Measurements from ENCODE around the gene SLC35D2.
A peak's percentile ranks its signal among the peaks of the same experiment; 100 is the strongest.

SLC35D2 gene

GRCh38 chr9:96408409-96409280 is 25.1 kb upstream of the SLC35D2 start:
- Histone ChIP-seq H3K27me3 (replicated peaks) (no peaks in the 10 kb centered on the region), H3K4me3 (ENCODE audit: low read depth, low read length) (no peak overlapping the region), H3K27ac (no peak overlapping the region), H3K36me3 (replicated peaks) (no peaks in the 10 kb centered on the region)
- no peak for DNase-seq
- TF ChIP-seq CTCF (IDR thresholded peaks at IDR 0.05; ENCODE audit: low read depth, low read length, missing control alignments): no peak
- in situ Hi-C loops (cut with HindIII; ENCODE audit: low pct_ligation_motif_present, low sequenced_read_pairs): no loop called here

- in situ Hi-C loops (cut with HindIII; ENCODE audit: low pct_ligation_motif_present, low sequenced_read_pairs): no loop called here
- H3K27me3 ChIP-seq (replicated peaks): no peaks in the 10 kb centered on the region
- no peak overlapping the region for H3K27ac ChIP-seq
- no peaks in the 10 kb centered on the region for H3K36me3 ChIP-seq (replicated peaks)
- DNase-seq: no peak
- no peak overlapping the region for H3K4me3 ChIP-seq (ENCODE audit: low read depth, low read length)
- TF ChIP-seq CTCF (IDR thresholded peaks at IDR 0.05; ENCODE audit: low read depth, low read length, missing control alignments): no peak
Measured at GRCh38 chr9:96400132-96400910, 16.8 kb upstream of the SLC35D2 start.

GRCh38 chr9:96399325-96399633 is 15.8 kb upstream of the SLC35D2 start:
- in situ Hi-C loops (cut with HindIII; ENCODE audit: low pct_ligation_motif_present, low sequenced_read_pairs): no loop called here
- no peak overlapping the region for H3K27ac ChIP-seq
- no peak for DNase-seq
- TF ChIP-seq CTCF (IDR thresholded peaks at IDR 0.05; ENCODE audit: low read depth, low read length, missing control alignments): no peak
- H3K36me3 ChIP-seq (replicated peaks): no peaks in the 10 kb centered on the region
- H3K27me3 ChIP-seq (replicated peaks): no peaks in the 10 kb centered on the region
- no peak overlapping the region for H3K4me3 ChIP-seq (ENCODE audit: low read depth, low read length)

DNA sequence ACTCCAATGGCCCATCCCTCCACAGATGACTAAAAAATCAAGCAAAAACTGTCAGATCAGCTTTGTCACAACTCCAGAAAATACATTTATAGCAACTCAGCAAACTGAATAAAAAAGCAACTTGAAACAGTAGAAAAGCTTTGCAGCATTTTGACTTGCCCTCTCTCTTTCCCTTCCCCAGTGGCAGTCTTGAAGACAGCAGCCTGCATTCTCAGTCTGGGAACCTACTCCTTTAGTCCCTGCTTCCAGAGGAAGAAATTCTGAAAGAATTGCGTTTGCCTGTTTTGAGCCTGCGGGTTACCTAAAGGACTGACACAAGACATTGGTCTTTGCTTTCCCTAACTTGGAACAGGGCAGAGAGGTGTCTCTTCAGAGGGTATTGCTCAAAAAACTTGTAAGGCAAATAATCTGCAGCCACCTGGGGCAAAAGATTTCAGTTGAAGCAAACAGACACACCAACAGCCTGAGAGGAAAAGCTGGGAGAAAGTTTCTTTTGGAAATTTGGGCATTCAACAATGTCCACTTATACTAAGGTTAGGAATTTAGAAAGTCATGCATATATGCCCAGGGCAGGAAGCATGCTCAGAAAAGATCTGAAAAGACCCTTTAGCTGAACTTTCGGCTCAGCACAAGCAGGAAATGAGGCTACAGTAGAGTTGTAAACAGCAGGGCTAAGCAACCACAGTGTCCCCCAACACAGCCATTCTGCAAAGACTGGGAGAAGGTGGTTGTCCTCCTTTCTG is 15.2 kb upstream of the SLC35D2 start:
- H3K36me3 ChIP-seq (replicated peaks): no peaks in the 10 kb centered on the region
- in situ Hi-C loops (cut with HindIII; ENCODE audit: low pct_ligation_motif_present, low sequenced_read_pairs): no loop called here
- H3K27me3 ChIP-seq (replicated peaks): no peaks in the 10 kb centered on the region
- no peak overlapping the region for H3K4me3 ChIP-seq (ENCODE audit: low read depth, low read length)
- no peak for DNase-seq
- peak; percentile 3 for TF ChIP-seq CTCF (IDR thresholded peaks at IDR 0.05; ENCODE audit: low read depth, low read length, missing control alignments)
- H3K27ac ChIP-seq: no peak overlapping the region

DNA sequence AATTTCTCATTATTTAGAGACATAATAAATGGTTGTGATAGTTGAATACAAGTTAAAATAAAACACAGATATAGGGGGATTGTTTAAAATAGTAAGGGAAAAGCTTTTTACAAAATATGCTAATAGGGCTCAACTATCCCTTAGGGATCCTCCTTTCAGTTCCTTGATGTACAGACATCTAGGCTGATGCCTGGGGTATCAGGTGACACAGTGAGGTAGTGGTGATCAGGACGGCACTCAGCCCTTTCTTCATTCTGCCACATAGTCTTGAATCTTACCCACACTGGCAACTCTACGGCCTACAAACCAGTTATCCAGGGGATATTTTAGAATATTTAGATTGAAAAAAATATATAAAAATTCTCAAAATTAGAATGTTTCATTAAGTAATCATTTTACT is 12.5 kb upstream of the SLC35D2 start:
- Histone ChIP-seq H3K27me3 (replicated peaks) (no peaks in the 10 kb centered on the region), H3K36me3 (replicated peaks) (no peaks in the 10 kb centered on the region), H3K27ac (no peak overlapping the region), H3K4me3 (ENCODE audit: low read depth, low read length) (no peak overlapping the region)
- no peak for TF ChIP-seq CTCF (IDR thresholded peaks at IDR 0.05; ENCODE audit: low read depth, low read length, missing control alignments)
- in situ Hi-C loops (cut with HindIII; ENCODE audit: low pct_ligation_motif_present, low sequenced_read_pairs): no loop called here
- DNase-seq: no peak

Data from brain microvascular endothelial cell (primary cell).